GM23338 (cell line): ENCODE results near the gene DNAJA2. TPM values are rescaled to one million over a fixed set of nuclear protein-coding genes. Genes with fewer than 3 reads are reported as not detected.
"Not testable (repeated sequence)": the region's sequence is repeated elsewhere in the genome, so short reads cannot be mapped to it uniquely, and the experiment has no call there.

Experiments
- ATAC-seq: fragments of 200-7000 bp; cut with Tn5 transposase; 3 replicates; pipeline ENCODE4 v1.9.1; 2020
- DNase-seq: peaks from one replicate; pipeline ENCODE4 v3.0.0-alpha.2; 2015; ENCODE audit warnings: low spot score
- H2AFZ ChIP-seq: fragments of 200-600 bp; sonication (generic); 2 replicates; pipeline ENCODE4 v1.8.0; 2016; ENCODE audit warnings: antibody characterized with exemption, mild to moderate bottlenecking, moderate library complexity
- H3F3A ChIP-seq: fragments of 200-600 bp; sonication (generic); replicated peaks from 2 replicates; pipeline ENCODE4 v1.8.0; 2017; ENCODE audit warnings: antibody characterized with exemption, mixed run types, low read depth
- H3K27ac ChIP-seq: fragments of 200-600 bp; sonication (generic); 2 replicates; pipeline ENCODE4 v1.6.1; 2016; ENCODE audit warnings: low read depth
- H3K27me3 ChIP-seq: fragments of 200-600 bp; sonication (generic); 2 replicates; pipeline ENCODE4 v1.8.0; 2016; ENCODE audit warnings: mild to moderate bottlenecking, mixed run types, moderate library complexity; ENCODE audit not compliant: insufficient read depth
- H3K36me3 ChIP-seq: fragments of 200-600 bp; sonication (generic); 2 replicates; pipeline ENCODE4 v1.8.0; 2016; ENCODE audit warnings: mild to moderate bottlenecking; ENCODE audit not compliant: insufficient read depth
- H3K4me1 ChIP-seq: fragments of 200-600 bp; sonication (generic); 2 replicates; pipeline ENCODE4 v1.8.0; 2016; ENCODE audit warnings: mild to moderate bottlenecking, moderate library complexity; ENCODE audit not compliant: insufficient read depth
- H3K4me2 ChIP-seq: fragments of 200-600 bp; sonication (generic); 2 replicates; pipeline ENCODE4 v1.7.1; 2017; ENCODE audit warnings: mixed run types
- H3K4me3 ChIP-seq: fragments of 200-600 bp; sonication (generic); 2 replicates; pipeline ENCODE4 v1.6.1; 2016; ENCODE audit warnings: mixed run types
- H3K79me2 ChIP-seq: fragments of 200-600 bp; sonication (generic); replicated peaks from 2 replicates; pipeline ENCODE4 v1.8.0; 2017; ENCODE audit warnings: mild to moderate bottlenecking; ENCODE audit not compliant: insufficient read depth
- H3K9me2 ChIP-seq: fragments of 200-600 bp; sonication (generic); 2 replicates; pipeline ENCODE4 v1.8.0; 2017; ENCODE audit not compliant: insufficient read depth
- H4K20me1 ChIP-seq: fragments of 200-600 bp; sonication (generic); replicated peaks from 2 replicates; pipeline ENCODE4 v1.8.0; 2017; ENCODE audit warnings: mild to moderate bottlenecking; ENCODE audit not compliant: insufficient read depth
- H3K27ac Mint-ChIP-seq: 2 replicates; pipeline ENCODE4 v1.8.0; 2020; ENCODE audit warnings: inconsistent platforms, mild to moderate bottlenecking, moderate library complexity, mixed read lengths
- H3K27me3 Mint-ChIP-seq: 3 replicates; pipeline ENCODE4 v1.8.0; 2022; ENCODE audit warnings: low read depth, mild to moderate bottlenecking, moderate library complexity, mixed read lengths, inconsistent platforms; ENCODE audit not compliant: insufficient read depth, poor library complexity
- H3K36me3 Mint-ChIP-seq: 3 replicates; pipeline ENCODE4 v1.8.0; 2021; ENCODE audit warnings: low read depth, mild to moderate bottlenecking, inconsistent platforms, moderate library complexity, mixed read lengths
- H3K4me1 Mint-ChIP-seq: 3 replicates; pipeline ENCODE4 v1.8.0; 2020; ENCODE audit warnings: mild to moderate bottlenecking, inconsistent platforms, mixed read lengths
- H3K4me3 Mint-ChIP-seq: 3 replicates; pipeline ENCODE4 v1.8.0; 2021; ENCODE audit warnings: moderate library complexity, mild to moderate bottlenecking, inconsistent platforms, mixed read lengths
- H3K9me3 Mint-ChIP-seq: 3 replicates; pipeline ENCODE4 v1.8.0; 2020; ENCODE audit warnings: moderate library complexity, mild to moderate bottlenecking, inconsistent platforms, mixed read lengths
- CREB1 ChIP-seq: fragments of 250-450 bp; sonication (Bioruptor Pico); IDR thresholded peaks from 2 replicates; pipeline ENCODE4 v1.5.0; 2020; ENCODE audit warnings: low read depth, mild to moderate bottlenecking, moderate library complexity
- EZH2 ChIP-seq: fragments of 200-600 bp; sonication (generic); IDR thresholded peaks from one replicate; pipeline ENCODE4 v1.8.0; 2017; ENCODE audit warnings: antibody characterized with exemption, mild to moderate bottlenecking, low read depth; ENCODE audit not compliant: unreplicated experiment
- EZH2phosphoT487 ChIP-seq: fragments of 200-600 bp; sonication (generic); IDR thresholded peaks from one replicate; pipeline ENCODE4 v1.8.1; 2018; ENCODE audit warnings: antibody characterized with exemption; ENCODE audit not compliant: unreplicated experiment
- STAT1 ChIP-seq: IDR thresholded peaks from one replicate; pipeline ENCODE4 v1.6.1; 2016; ENCODE audit warnings: antibody characterized with exemption; ENCODE audit not compliant: unreplicated experiment
- ZNF114 ChIP-seq: fragments of 250-450 bp; sonication (Bioruptor Pico); IDR thresholded peaks from 2 replicates; pipeline ENCODE4 v1.5.0; 2020; ENCODE audit warnings: mild to moderate bottlenecking, moderate library complexity
- ZNF331 ChIP-seq: fragments of 250-450 bp; sonication (Bioruptor Pico); IDR thresholded peaks from 2 replicates; pipeline ENCODE4 v1.5.0; 2020; ENCODE audit warnings: low read depth, mild to moderate bottlenecking, moderate library complexity
- polyA plus RNA-seq: library from polyadenylated mRNA; unstranded; fragments of >200 nt; fragmentation: Nextera tagmentation; extraction: Ambion mirVana; gene quantifications from 2 replicates; pipeline ENCODE4 v1.2.1, GENCODE V29; 2016
- total RNA-seq: library from RNA; depleted of rRNA; stranded (reverse); fragments of >200 nt; shearing (Covaris generic); gene quantifications from 2 replicates; pipeline ENCODE4 v1.2.3, GENCODE V29; 2014
- TF ChIP-seq, protein P1 (sequence below): IDR thresholded peaks from 2 replicates; pipeline ENCODE4 v1.6.1; 2016; ENCODE audit warnings: antibody characterized with exemption
- TF ChIP-seq, protein P2 (sequence below), 2 experiments: fragments of 200-600 bp in 1 of 2; sonication (generic) in 1 of 2; conservative IDR thresholded peaks; 2 replicates each; pipeline versions ENCODE4 v1.5.1 to v1.6.1; 2016 to 2017; ENCODE audit warnings: antibody characterized with exemption in 2 of 2, low read depth in 2 of 2, mild to moderate bottlenecking in 2 of 2, moderate library complexity in 1 of 2

The DNAJA2 gene
- total and polyA plus RNA-seq, 2 experiments from 2014 or later, result 94.5 to 101 TPM

DNA sequence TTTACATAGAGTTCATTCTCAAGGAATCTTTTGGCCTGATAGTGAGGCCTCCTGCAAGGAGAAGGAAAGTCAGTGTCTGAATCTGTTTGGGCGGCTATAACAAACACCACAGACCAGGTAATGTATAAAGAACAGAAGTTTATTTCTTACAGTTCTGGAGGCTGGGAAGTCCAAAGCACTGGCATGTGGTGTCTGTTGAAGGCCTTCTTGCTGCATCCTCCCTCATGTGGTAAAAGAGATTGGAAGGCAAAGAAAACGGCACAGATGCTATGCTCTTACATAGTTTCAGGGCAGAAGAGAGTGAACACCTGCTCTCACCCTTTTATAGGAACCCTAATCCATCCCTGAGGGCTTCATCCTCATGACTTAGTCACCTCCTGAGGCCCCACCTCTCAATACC, 31.2 kb upstream of the DNAJA2 start:
- Mint-ChIP-seq H3K27me3 (peaks cover 2% of the 10 kb centered on the region), H3K4me1 (no peaks in the 10 kb centered on the region), H3K27ac (no peak overlapping the region), H3K4me3 (no peak overlapping the region), H3K9me3 (peaks cover 8% of the 10 kb centered on the region; the same call in 2 of the 3 replicates), H3K36me3 (0 out of 3 replicates have a peak, but pooled peaks cover 3% of the 10 kb centered on the region)
- no peaks in the 10 kb centered on the region for H3K27me3 ChIP-seq
- no peak overlapping the region for H3K4me2 ChIP-seq
- H3K4me3 ChIP-seq, result no peak overlapping the region
- no peaks in the 10 kb centered on the region for H3F3A ChIP-seq
- DNase-seq (no peak), ATAC-seq (no peak)
- H4K20me1 ChIP-seq, result no peaks in the 10 kb centered on the region
- peak overlapping the region; percentile 43; the same call in 1 of the 2 replicates for H2AFZ ChIP-seq
- no peaks in the 10 kb centered on the region for H3K36me3 ChIP-seq
- H3K79me2 ChIP-seq, result no peaks in the 10 kb centered on the region
- H3K4me1 ChIP-seq, result no peaks in the 10 kb centered on the region
- no peaks in the 10 kb centered on the region for H3K9me2 ChIP-seq
- TF ChIP-seq STAT1 (no peak), ZNF331 (CRISPR knock-in tag) (no peak)
- TF ChIP-seq, protein P1, sequence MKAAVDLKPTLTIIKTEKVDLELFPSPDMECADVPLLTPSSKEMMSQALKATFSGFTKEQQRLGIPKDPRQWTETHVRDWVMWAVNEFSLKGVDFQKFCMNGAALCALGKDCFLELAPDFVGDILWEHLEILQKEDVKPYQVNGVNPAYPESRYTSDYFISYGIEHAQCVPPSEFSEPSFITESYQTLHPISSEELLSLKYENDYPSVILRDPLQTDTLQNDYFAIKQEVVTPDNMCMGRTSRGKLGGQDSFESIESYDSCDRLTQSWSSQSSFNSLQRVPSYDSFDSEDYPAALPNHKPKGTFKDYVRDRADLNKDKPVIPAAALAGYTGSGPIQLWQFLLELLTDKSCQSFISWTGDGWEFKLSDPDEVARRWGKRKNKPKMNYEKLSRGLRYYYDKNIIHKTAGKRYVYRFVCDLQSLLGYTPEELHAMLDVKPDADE, result no peak
- no peak overlapping the region for H3K27ac ChIP-seq

DNA sequence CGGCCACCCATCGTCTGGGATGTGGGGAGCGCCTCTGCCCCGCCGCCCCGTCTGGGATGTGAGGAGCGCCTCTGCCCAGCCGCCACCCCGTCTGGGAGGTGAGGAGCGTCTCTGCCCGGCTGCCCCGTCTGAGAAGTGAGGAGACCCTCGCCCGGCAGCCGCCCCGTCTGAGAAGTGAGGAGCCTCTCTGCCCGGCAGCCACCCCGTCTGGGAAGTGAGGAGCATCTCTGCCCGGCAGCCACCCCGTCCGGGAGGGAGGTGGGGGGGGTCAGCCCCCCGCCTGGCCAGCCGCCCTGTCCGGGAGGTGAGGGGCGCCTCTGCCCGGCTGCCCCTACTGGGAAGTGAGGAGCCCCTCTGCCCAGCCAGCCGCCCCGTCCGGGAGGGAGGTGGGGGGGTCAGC, 26.6 kb upstream of the DNAJA2 start:
- not testable (repeated sequence) for H3K9me2 ChIP-seq

DNA sequence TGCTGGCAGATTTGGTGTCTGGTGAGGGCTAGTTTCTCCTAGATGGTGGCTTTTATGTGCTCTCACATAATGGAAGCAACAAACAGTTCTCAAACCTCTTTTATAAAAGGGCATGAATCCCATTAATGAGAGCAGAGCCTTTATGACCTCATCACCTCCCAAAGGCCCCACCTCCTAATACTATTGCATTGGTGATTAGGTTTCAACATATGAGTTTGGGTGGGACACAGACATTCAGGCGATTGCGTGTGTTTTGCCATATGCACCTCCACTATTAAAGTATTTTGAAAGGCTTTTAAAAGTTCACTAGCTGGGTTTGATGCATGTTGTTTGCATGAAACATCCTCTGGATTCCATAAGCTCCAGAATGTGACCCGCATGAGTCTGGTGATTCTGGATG, 24.4 kb upstream of the DNAJA2 start:
- Histone ChIP-seq H3K27me3 (no peaks in the 10 kb centered on the region), H2AFZ (no peak overlapping the region), H3F3A (no peaks in the 10 kb centered on the region), H4K20me1 (no peaks in the 10 kb centered on the region), H3K79me2 (no peaks in the 10 kb centered on the region), H3K36me3 (no peaks in the 10 kb centered on the region), H3K4me1 (no peaks in the 10 kb centered on the region), H3K9me2 (no peaks in the 10 kb centered on the region), H3K27ac (no peak overlapping the region), H3K4me3 (no peak overlapping the region), H3K4me2 (no peak overlapping the region)
- Mint-ChIP-seq H3K36me3 (peaks cover 10% of the 10 kb centered on the region; the same call in 2 of the 3 replicates), H3K4me3 (no peak overlapping the region), H3K4me1 (peaks cover 5% of the 10 kb centered on the region; the same call in 2 of the 3 replicates), H3K27ac (no peak overlapping the region), H3K27me3 (peaks cover 9% of the 10 kb centered on the region), H3K9me3 (peaks cover 24% of the 10 kb centered on the region)
- DNase-seq (no peak), ATAC-seq (no peak)
- no peak for TF ChIP-seq EZH2phosphoT487
- TF ChIP-seq CREB1 (CRISPR knock-in tag), result no peak
- no peak for TF ChIP-seq EZH2
- no peak for TF ChIP-seq ZNF114 (CRISPR knock-in tag)
- TF ChIP-seq ZNF331 (CRISPR knock-in tag), result no peak
- TF ChIP-seq, protein P2, sequence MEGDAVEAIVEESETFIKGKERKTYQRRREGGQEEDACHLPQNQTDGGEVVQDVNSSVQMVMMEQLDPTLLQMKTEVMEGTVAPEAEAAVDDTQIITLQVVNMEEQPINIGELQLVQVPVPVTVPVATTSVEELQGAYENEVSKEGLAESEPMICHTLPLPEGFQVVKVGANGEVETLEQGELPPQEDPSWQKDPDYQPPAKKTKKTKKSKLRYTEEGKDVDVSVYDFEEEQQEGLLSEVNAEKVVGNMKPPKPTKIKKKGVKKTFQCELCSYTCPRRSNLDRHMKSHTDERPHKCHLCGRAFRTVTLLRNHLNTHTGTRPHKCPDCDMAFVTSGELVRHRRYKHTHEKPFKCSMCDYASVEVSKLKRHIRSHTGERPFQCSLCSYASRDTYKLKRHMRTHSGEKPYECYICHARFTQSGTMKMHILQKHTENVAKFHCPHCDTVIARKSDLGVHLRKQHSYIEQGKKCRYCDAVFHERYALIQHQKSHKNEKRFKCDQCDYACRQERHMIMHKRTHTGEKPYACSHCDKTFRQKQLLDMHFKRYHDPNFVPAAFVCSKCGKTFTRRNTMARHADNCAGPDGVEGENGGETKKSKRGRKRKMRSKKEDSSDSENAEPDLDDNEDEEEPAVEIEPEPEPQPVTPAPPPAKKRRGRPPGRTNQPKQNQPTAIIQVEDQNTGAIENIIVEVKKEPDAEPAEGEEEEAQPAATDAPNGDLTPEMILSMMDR (conservative IDR thresholded peaks at IDR 0.05; ENCODE audit: low read depth in 2 of 2), result no peak
- TF ChIP-seq STAT1, result no peak

More for the DNA sequence above, 26.6 kb upstream of the DNAJA2 start:
- not testable (repeated sequence) for H3K4me3 Mint-ChIP-seq, H4K20me1 ChIP-seq, H3K79me2 ChIP-seq, H3K4me2 ChIP-seq, H3K36me3 ChIP-seq, DNase-seq, H3K4me3 ChIP-seq, H3K27ac Mint-ChIP-seq, H3F3A ChIP-seq, H3K4me1 ChIP-seq, H3K4me1 Mint-ChIP-seq, H3K27me3 ChIP-seq, ATAC-seq, H3K27me3 Mint-ChIP-seq, H2AFZ ChIP-seq, H3K27ac ChIP-seq, H3K36me3 Mint-ChIP-seq
- peaks cover 19% of the 10 kb centered on the region for H3K9me3 Mint-ChIP-seq
